Measurements from ENCODE around the gene SEPTIN11. TPM values are rescaled to one million over a fixed set of nuclear protein-coding genes. Genes with fewer than 3 reads are reported as not detected.

Gene SEPTIN11
- total and polyA plus RNA-seq, 9 of the 15 experiments (the other 6 are each of a cell fraction or from before 2014, with no cell fraction given): 25.7 to 142 (median 84.3) TPM

GRCh38 chr4:76948443-76949275 lies 893 bp upstream of the SEPTIN11 start (continued):
- TF ChIP-seq THAP12 (CRISPR knock-in tag; IDR thresholded peaks at IDR 0.05) (no peak; the same call in 1 of the 2 replicates), ZNF699 (CRISPR knock-in tag; IDR thresholded peaks at IDR 0.05; ENCODE audit: insufficient replicate concordance) (no peak), ZBED1 (IDR thresholded peaks at IDR 0.05) (no peak), IFI16 (CRISPR knock-in tag; IDR thresholded peaks at IDR 0.05) (no peak), SP2 (IDR thresholded peaks at IDR 0.05; ENCODE audit: extremely low read depth, low read depth, low read length, poor library complexity, severe bottlenecking) (no peak), ATF1 (CRISPR knock-in tag; IDR thresholded peaks at IDR 0.05) (no peak), ATF1 (tag; IDR thresholded peaks at IDR 0.05) (peak; percentile 53; the same call in 1 of the 2 replicates), DEAF1 (CRISPR knock-in tag; IDR thresholded peaks at IDR 0.05) (no peak), ZNF589 (CRISPR knock-in tag; IDR thresholded peaks at IDR 0.05; ENCODE audit: low read depth) (no peak), PYGO2 (tag; IDR thresholded peaks at IDR 0.05) (no peak), MBD1 (CRISPR knock-in tag; IDR thresholded peaks at IDR 0.05) (no peak), ZNF696 (CRISPR knock-in tag; conservative IDR thresholded peaks at IDR 0.05) (no peak), NFATC3 (IDR thresholded peaks at IDR 0.05) (no peak), CREB3L1 (IDR thresholded peaks at IDR 0.05; ENCODE audit: borderline replicate concordance, low read depth) (peak; percentile 64; the same call in 1 of the 2 replicates), TRIM25 (IDR thresholded peaks at IDR 0.05; ENCODE audit: borderline replicate concordance) (no peak), SMC3 (conservative IDR thresholded peaks at IDR 0.05; ENCODE audit: insufficient read depth, low read depth, low read length) (no peak), ELF2 (CRISPR knock-in tag; IDR thresholded peaks at IDR 0.05) (no peak), POLR2A (conservative IDR thresholded peaks at IDR 0.05) (peak; percentile 72)
